ENCODE results near the gene VIT. TPM values are rescaled to one million over a fixed set of nuclear protein-coding genes. Genes with fewer than 3 reads are reported as not detected.

The VIT gene
- total RNA-seq, 4 donors from 2014 or later: 1.4 to 3.6 (median 2.5) TPM; not detected in 1

DNA sequence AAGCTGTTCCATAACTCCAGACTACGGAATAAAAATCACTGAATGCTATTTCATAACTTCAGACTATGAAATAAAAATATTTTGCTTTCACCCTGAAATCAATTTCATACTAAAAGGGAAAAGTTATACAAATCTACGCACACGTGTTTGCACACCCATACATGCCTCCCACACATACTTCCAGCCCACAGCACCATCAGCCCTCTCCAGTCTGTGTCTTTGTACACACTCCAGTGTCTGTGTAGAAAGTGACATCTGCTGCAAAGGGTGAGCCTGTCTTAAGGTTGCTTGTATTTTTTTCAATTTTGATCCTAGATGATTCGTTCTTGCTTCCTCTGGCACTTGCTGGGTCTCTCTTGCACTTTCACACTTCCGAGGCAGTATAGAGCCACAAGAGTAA, 53.6 kb downstream of the VIT start:
- Histone ChIP-seq H3K36me3 (no peaks in the 10 kb centered on the region), H3K27ac (no peak overlapping the region), H3K4me1 (no peaks in the 10 kb centered on the region), H3K27me3 (peaks cover 30% of the 10 kb centered on the region), H3K4me3 (no peak overlapping the region), H3K9me3 (no peaks in the 10 kb centered on the region)
- TF ChIP-seq POLR2AphosphoS5 (IDR thresholded peaks at IDR 0.05) (no peak), EP300 (IDR thresholded peaks at IDR 0.05; ENCODE audit: low read depth) (no peak), POLR2A (IDR thresholded peaks at IDR 0.05) (no peak)
- TF ChIP-seq, protein P1, sequence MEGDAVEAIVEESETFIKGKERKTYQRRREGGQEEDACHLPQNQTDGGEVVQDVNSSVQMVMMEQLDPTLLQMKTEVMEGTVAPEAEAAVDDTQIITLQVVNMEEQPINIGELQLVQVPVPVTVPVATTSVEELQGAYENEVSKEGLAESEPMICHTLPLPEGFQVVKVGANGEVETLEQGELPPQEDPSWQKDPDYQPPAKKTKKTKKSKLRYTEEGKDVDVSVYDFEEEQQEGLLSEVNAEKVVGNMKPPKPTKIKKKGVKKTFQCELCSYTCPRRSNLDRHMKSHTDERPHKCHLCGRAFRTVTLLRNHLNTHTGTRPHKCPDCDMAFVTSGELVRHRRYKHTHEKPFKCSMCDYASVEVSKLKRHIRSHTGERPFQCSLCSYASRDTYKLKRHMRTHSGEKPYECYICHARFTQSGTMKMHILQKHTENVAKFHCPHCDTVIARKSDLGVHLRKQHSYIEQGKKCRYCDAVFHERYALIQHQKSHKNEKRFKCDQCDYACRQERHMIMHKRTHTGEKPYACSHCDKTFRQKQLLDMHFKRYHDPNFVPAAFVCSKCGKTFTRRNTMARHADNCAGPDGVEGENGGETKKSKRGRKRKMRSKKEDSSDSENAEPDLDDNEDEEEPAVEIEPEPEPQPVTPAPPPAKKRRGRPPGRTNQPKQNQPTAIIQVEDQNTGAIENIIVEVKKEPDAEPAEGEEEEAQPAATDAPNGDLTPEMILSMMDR (IDR thresholded peaks at IDR 0.05): no peak
- in situ Hi-C loops (cut with MboI; ENCODE audit: low pct_ligation_motif_present in 1 of 4, low pct_unique_long_range_greater_than_20kb in 1 of 4, low sequenced_read_pairs in 3 of 4) (no loop called here), intact Hi-C loops (cut with DNase I; ENCODE audit: low total_unique reads) (no loop called here)
- no peak for DNase-seq
- 87 to 90% methylated on average over 5 of the region's 5 CpGs for WGBS, 2 donors (ENCODE audit: low coverage in 1 of 2)

DNA sequence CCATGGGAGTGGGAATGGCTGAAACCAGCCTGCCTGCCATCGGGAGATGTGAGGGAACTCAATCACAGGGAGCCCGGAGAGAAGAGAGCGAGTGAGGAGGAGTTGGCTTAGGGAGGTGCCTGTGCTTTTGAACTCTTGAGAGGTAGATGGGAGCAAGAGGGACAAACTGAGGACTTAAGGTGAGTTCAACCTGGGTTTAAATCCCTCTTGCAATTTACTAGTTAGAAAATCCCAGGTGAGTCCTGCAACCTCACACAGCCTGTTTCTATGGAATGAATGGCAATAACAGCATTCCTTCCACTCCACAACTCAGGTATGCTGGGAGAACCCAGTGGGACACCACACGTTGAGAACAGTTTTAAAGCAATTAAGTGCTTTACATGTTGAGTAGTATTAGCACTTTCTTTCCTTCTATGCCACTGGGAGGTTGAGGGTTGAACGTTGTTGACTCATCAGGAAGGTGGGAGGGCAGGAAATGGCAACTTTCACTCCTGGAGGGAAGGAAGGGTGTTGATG, 57.3 kb downstream of the VIT start:
- H3K4me1 ChIP-seq: no peaks in the 10 kb centered on the region
- H3K4me3 ChIP-seq: no peak overlapping the region
- H3K9me3 ChIP-seq: no peaks in the 10 kb centered on the region
- peaks cover 10% of the 10 kb centered on the region for H3K27me3 ChIP-seq
- intact Hi-C loops (cut with DNase I; ENCODE audit: low total_unique reads): no loop called here
- DNase-seq: no peak
- in situ Hi-C loops (cut with MboI; ENCODE audit: low pct_ligation_motif_present in 1 of 4, low pct_unique_long_range_greater_than_20kb in 1 of 4, low sequenced_read_pairs in 3 of 4): no loop called here
- WGBS, 2 donors (ENCODE audit: low coverage in 1 of 2): 64% methylated on average over 5 of the region's 5 CpGs; no CpG with 5 or more reads in 1 of the 2 donors
- H3K36me3 ChIP-seq: no peaks in the 10 kb centered on the region
- no peak overlapping the region for H3K27ac ChIP-seq
- TF ChIP-seq EP300 (IDR thresholded peaks at IDR 0.05; ENCODE audit: low read depth) (no peak), POLR2AphosphoS5 (IDR thresholded peaks at IDR 0.05) (no peak), POLR2A (IDR thresholded peaks at IDR 0.05) (no peak)
- TF ChIP-seq, protein P1 (IDR thresholded peaks at IDR 0.05): no peak

DNA sequence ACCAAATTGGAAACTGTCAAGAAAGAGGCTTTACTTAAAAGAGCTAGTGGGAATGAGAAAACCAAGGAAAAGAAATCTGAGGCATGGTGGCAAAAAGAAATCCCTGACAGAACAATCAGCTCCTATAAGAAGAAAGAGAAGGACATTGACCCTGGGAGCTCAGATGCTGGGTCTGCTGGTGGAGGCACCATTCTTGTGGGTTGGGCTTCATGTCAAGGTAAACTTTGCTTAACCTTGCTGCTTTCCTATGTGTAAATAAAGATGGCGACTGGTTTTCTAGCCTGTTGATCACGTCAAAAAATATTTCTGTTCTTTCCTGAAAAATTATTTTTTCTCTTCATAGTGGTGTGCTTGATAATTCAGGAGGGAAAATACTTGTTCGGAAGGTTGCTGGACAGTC, 58.1 kb downstream of the VIT start:
- intact Hi-C loops (cut with DNase I; ENCODE audit: low total_unique reads): no loop called here
- H3K9me3 ChIP-seq: no peaks in the 10 kb centered on the region
- WGBS, 2 donors (ENCODE audit: low coverage in 1 of 2): 73 to 77% methylated on average over 3 of the region's 3 CpGs

DNA sequence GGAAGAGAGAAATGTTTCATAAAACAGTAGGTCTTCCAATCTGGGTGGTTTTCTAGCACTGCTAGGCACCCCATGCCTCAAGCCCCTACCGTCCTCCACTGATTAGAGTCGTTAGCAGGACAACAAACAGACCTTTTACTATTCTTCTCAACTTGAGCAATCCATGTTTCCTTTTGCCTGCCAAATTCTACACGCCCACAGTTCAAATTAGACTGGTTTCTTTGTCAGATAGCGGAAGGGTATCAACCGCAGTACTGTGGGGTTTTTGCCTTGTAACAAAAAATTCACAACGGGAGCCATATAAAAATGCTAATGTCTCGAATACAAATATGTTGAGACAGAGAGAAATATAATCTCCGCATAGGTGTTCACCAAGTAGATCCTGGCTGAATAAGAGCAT, 59.9 kb downstream of the VIT start:
- Histone ChIP-seq H3K9me3 (no peaks in the 10 kb centered on the region), H3K27ac (no peak overlapping the region), H3K36me3 (no peaks in the 10 kb centered on the region), H3K4me1 (no peaks in the 10 kb centered on the region), H3K4me3 (no peak overlapping the region), H3K27me3 (no peaks in the 10 kb centered on the region)
- TF ChIP-seq EP300 (IDR thresholded peaks at IDR 0.05; ENCODE audit: low read depth): no peak
- TF ChIP-seq POLR2A (IDR thresholded peaks at IDR 0.05): no peak
- TF ChIP-seq, protein P1 (IDR thresholded peaks at IDR 0.05): no peak
- no peak for TF ChIP-seq POLR2AphosphoS5 (IDR thresholded peaks at IDR 0.05)
- intact Hi-C loops (cut with DNase I; ENCODE audit: low total_unique reads): no loop called here
- in situ Hi-C loops (cut with MboI; ENCODE audit: low pct_ligation_motif_present in 1 of 4, low pct_unique_long_range_greater_than_20kb in 1 of 4, low sequenced_read_pairs in 3 of 4): no loop called here
- 84 to 89% methylated on average over 7 to 8 of the region's 8 CpGs for WGBS, 2 donors (ENCODE audit: low coverage in 1 of 2)
- no peak for DNase-seq

More for the DNA sequence above, 58.1 kb downstream of the VIT start:
- in situ Hi-C loops (cut with MboI; ENCODE audit: low pct_ligation_motif_present in 1 of 4, low pct_unique_long_range_greater_than_20kb in 1 of 4, low sequenced_read_pairs in 3 of 4): no loop called here
- Histone ChIP-seq H3K4me3 (no peak overlapping the region), H3K36me3 (no peaks in the 10 kb centered on the region), H3K27ac (no peak overlapping the region), H3K27me3 (peaks cover 7% of the 10 kb centered on the region), H3K4me1 (no peaks in the 10 kb centered on the region)
- TF ChIP-seq POLR2AphosphoS5 (IDR thresholded peaks at IDR 0.05): no peak
- TF ChIP-seq POLR2A (IDR thresholded peaks at IDR 0.05): no peak
- TF ChIP-seq EP300 (IDR thresholded peaks at IDR 0.05; ENCODE audit: low read depth): no peak
- TF ChIP-seq, protein P1 (IDR thresholded peaks at IDR 0.05): no peak
- no peak for DNase-seq
